Kidney (tissue), 14 donors: ENCODE results near the gene ERICH3. TPM values are rescaled to one million over a fixed set of nuclear protein-coding genes. Genes with fewer than 3 reads are reported as not detected.

Experiments
- DNase-seq, 5 donors: peaks; one replicate each; pipeline ENCODE4 v3.0.0-alpha.2; 2013 to 2020
- FAIRE-seq: peaks from 2 replicates; lab custom pipeline; 2012; peaks lifted over from hg19 to GRCh38; lab: Jason Lieb, UNC
- H3K27ac ChIP-seq, 2 donors: one replicate each; pipeline ENCODE4 v1.7.0; 2013; ENCODE audit warnings: low read depth in 2 of 2, low read length in 2 of 2, inconsistent platforms in 1 of 2
- H3K27me3 ChIP-seq: one replicate; pipeline ENCODE4 v1.7.1; 2013; ENCODE audit warnings: low read length, inconsistent platforms; ENCODE audit not compliant: control insufficient read depth, insufficient read depth
- H3K36me3 ChIP-seq, 3 donors: one replicate each; pipeline versions ENCODE4 v1.7.0 to v1.7.1; 2013; ENCODE audit warnings: low read length in 3 of 3, control low read depth in 1 of 3, inconsistent platforms in 1 of 3; ENCODE audit not compliant: insufficient read depth in 3 of 3, control insufficient read depth in 2 of 3
- H3K4me1 ChIP-seq, 3 donors: one replicate each; pipeline versions ENCODE4 v1.7.0 to v1.7.1; 2013; ENCODE audit warnings: low read length in 3 of 3, inconsistent platforms in 1 of 3, low read depth in 1 of 3; ENCODE audit not compliant: control insufficient read depth in 2 of 3, insufficient read depth in 2 of 3
- H3K4me3 ChIP-seq, 3 donors: one replicate each; pipeline versions ENCODE4 v1.7.0 to v1.8.1; 2013; ENCODE audit warnings: low read length in 3 of 3, control low read depth in 1 of 3, inconsistent platforms in 1 of 3
- H3K9ac ChIP-seq, 3 donors: one replicate each; pipeline versions ENCODE4 v1.7.0 to v1.7.1; 2013; ENCODE audit warnings: low read length in 3 of 3, control low read depth in 1 of 3, inconsistent platforms in 1 of 3
- H3K9me3 ChIP-seq, 3 donors: one replicate each; pipeline versions ENCODE4 v1.7.0 to v1.7.1; 2013; ENCODE audit warnings: low read length in 3 of 3, control low read depth in 1 of 3, inconsistent platforms in 1 of 3; ENCODE audit not compliant: control insufficient read depth in 2 of 3, insufficient read depth in 1 of 3
- intact Hi-C: fragments of 100-400 bp; cut with DNase I; formaldehyde crosslinking; loops from one replicate; pipeline ENCODE4 v1.11.1; 2022
- polyA plus RNA-seq: library from polyadenylated mRNA; stranded (reverse); fragments of 350-450 nt; fragmentation: Illumina TruSeq; extraction: RNeasy Lipid Tissue Mini Kit (QIAGEN cat#74804); gene quantifications from one replicate; pipeline ENCODE4 v1.2.3, GENCODE V29; 2014; ENCODE audit warnings: low read depth, low replicate concordance; ENCODE audit not compliant: insufficient read depth
- total RNA-seq: library from RNA; stranded (reverse); fragmentation: NEBNext Ultra II Directional; extraction: Animal tissue kit (Norgen Biotek cat#: 25700); gene quantifications from one replicate; pipeline ENCODE4 v1.2.1, GENCODE V29; 2021
- TF ChIP-seq, protein P1 (sequence below): IDR thresholded peaks from 3 replicates; pipeline ENCODE4 v1.5.1; 2012; ENCODE audit warnings: mild to moderate bottlenecking, moderate library complexity, borderline replicate concordance; ENCODE audit not compliant: insufficient read depth; ENCODE audit errors: extremely low read depth
- donor health status: control.
- donor health status: control.
- donor health status: control.
- donor health status: control.
- donor health status: control.
- donor health status: DM: yes; HTN: yes; CAD: no.
- donor health status: Normal renal cell carcinoma (clear cell type).

Gene ERICH3
- total and polyA plus RNA-seq, 2 donors from 2014 or later, result 0.50 TPM; not detected in 1

DNA sequence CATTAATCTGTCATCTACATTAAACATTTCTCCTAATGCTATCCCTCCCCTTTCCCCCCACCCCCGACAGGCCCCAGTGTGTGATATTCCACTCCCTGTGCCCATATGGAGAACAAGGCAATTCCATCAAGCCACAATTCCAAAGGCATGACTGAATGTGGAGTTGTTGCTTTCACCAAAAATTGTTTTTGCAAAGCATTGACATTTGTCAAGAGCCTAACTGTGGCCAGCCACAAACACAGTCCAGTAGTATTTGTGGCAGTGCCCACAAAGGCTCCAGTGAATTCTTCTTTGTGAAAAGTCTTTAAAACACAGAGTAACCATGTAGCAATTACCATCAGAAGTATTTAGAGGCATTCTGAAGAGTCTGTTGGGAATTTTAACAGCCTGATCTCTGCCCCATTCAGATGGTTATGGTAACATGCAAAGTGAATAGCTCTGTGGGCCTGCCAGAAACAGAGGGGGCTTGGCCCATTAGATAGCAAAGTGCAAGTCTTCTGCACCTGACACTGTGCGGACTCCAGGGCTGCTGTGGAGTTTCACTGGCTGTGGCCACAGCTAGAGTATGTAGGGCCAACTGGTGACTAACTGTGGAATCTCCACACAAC lies 149.6 kb downstream of the ERICH3 start:
- H3K27ac ChIP-seq, result no peak overlapping the region
- no peaks in the 10 kb centered on the region for H3K9me3 ChIP-seq
- TF ChIP-seq, protein P1, sequence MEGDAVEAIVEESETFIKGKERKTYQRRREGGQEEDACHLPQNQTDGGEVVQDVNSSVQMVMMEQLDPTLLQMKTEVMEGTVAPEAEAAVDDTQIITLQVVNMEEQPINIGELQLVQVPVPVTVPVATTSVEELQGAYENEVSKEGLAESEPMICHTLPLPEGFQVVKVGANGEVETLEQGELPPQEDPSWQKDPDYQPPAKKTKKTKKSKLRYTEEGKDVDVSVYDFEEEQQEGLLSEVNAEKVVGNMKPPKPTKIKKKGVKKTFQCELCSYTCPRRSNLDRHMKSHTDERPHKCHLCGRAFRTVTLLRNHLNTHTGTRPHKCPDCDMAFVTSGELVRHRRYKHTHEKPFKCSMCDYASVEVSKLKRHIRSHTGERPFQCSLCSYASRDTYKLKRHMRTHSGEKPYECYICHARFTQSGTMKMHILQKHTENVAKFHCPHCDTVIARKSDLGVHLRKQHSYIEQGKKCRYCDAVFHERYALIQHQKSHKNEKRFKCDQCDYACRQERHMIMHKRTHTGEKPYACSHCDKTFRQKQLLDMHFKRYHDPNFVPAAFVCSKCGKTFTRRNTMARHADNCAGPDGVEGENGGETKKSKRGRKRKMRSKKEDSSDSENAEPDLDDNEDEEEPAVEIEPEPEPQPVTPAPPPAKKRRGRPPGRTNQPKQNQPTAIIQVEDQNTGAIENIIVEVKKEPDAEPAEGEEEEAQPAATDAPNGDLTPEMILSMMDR, result no peak
- no peak overlapping the region for H3K4me3 ChIP-seq
- DNase-seq (no peak), FAIRE-seq (no peak)
- H3K27me3 ChIP-seq, result no peaks in the 10 kb centered on the region
- intact Hi-C loops, result no loop called here
- H3K4me1 ChIP-seq, result no peaks in the 10 kb centered on the region
- no peak overlapping the region for H3K9ac ChIP-seq
- no peaks in the 10 kb centered on the region for H3K36me3 ChIP-seq

DNA sequence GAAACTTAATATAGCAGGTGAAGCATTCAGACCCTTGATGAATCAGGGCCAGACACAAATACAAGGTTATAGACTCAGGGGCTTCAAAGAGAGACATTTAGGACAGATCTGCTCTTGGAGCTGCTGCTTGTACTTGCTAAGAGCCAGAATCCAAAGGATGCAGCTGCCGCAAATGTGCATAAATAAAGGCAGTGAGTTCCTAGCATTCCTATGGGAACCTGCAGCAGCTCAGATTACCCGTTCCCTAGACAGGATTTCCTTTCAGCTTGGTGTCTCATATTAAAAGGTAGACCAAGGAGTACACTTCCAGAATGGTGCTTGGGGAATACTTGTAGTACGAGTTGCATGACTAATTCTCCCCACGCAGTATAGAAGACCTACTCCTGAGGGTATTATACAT lies 151.4 kb downstream of the ERICH3 start:
- H3K27ac ChIP-seq, result no peak overlapping the region
- no peak overlapping the region for H3K9ac ChIP-seq
- no peaks in the 10 kb centered on the region for H3K36me3 ChIP-seq
- FAIRE-seq, result no peak
- intact Hi-C loops, result no loop called here
- H3K4me1 ChIP-seq, result no peaks in the 10 kb centered on the region
- no peaks in the 10 kb centered on the region for H3K9me3 ChIP-seq
- no peak overlapping the region for H3K4me3 ChIP-seq
- peak in 3 of 5 donors; percentile 65 to 78 (median 76) for DNase-seq
- H3K27me3 ChIP-seq, result no peaks in the 10 kb centered on the region
- TF ChIP-seq, protein P1, result no peak

Other genes starting within 250 kb of the ERICH3 start
- gene LRRC53, start 161.2 kb downstream of the ERICH3 start, total RNA-seq, result not detected
- gene LRRC53, start 161.2 kb downstream of the ERICH3 start, polyA plus RNA-seq, result not detected
- gene CRYZ, start 59.3 kb upstream of the ERICH3 start, total RNA-seq, result 160 TPM
- gene CRYZ, start 59.3 kb upstream of the ERICH3 start, polyA plus RNA-seq, result 207 TPM
- 17.1 TPM for gene TYW3, start 59.4 kb upstream of the ERICH3 start, total RNA-seq
- 22.1 TPM for gene TYW3, start 59.4 kb upstream of the ERICH3 start, polyA plus RNA-seq